Hepatocyte (in vitro differentiated cells): Measurements from ENCODE around the gene SUGP2. TPM values are rescaled to one million over a fixed set of nuclear protein-coding genes. Genes with fewer than 3 reads are reported as not detected.

Experiments used
- DNase-seq: peaks from one replicate; pipeline ENCODE4 v3.0.0-alpha.2; 2016; ENCODE audit warnings: low spot score
- H2AFZ ChIP-seq: fragments of 200-600 bp; sonication (generic); 2 replicates; pipeline ENCODE4 v1.6.0; 2016; ENCODE audit warnings: antibody characterized with exemption, mild to moderate bottlenecking
- H3K27ac ChIP-seq: fragments of 200-600 bp; sonication (generic); 2 replicates; pipeline ENCODE4 v1.5.1; 2016; ENCODE audit warnings: mild to moderate bottlenecking
- H3K27me3 ChIP-seq: fragments of 200-600 bp; sonication (generic); 2 replicates; pipeline ENCODE4 v1.6.1; 2016
- H3K36me3 ChIP-seq: fragments of 200-600 bp; sonication (generic); replicated peaks from 2 replicates; pipeline ENCODE4 v1.5.1; 2016; ENCODE audit warnings: low read depth; ENCODE audit not compliant: insufficient read depth
- H3K4me1 ChIP-seq: fragments of 200-600 bp; sonication (generic); 2 replicates; pipeline ENCODE4 v1.5.1; 2016; ENCODE audit warnings: mild to moderate bottlenecking, moderate library complexity; ENCODE audit not compliant: insufficient read depth
- H3K4me2 ChIP-seq: fragments of 200-600 bp; sonication (generic); 2 replicates; pipeline ENCODE4 v1.6.0; 2016
- H3K4me3 ChIP-seq: fragments of 200-600 bp; sonication (generic); 2 replicates; pipeline ENCODE4 v1.5.1; 2016; ENCODE audit warnings: mild to moderate bottlenecking
- H3K79me2 ChIP-seq: fragments of 200-600 bp; sonication (generic); 2 replicates; pipeline ENCODE4 v1.6.0; 2017; ENCODE audit warnings: mild to moderate bottlenecking
- H3K9me2 ChIP-seq: fragments of 200-600 bp; sonication (generic); replicated peaks from 2 replicates; pipeline ENCODE4 v1.6.0; 2017; ENCODE audit warnings: mild to moderate bottlenecking; ENCODE audit not compliant: insufficient read depth
- H3K9me3 ChIP-seq: fragments of 200-600 bp; sonication (generic); 2 replicates; pipeline ENCODE4 v1.5.1; 2016; ENCODE audit warnings: low read depth, mild to moderate bottlenecking
- H4K20me1 ChIP-seq: fragments of 200-600 bp; sonication (generic); 2 replicates; pipeline ENCODE4 v1.6.0; 2016; ENCODE audit warnings: mild to moderate bottlenecking; ENCODE audit not compliant: insufficient read depth, poor library complexity, severe bottlenecking
- CTCF ChIP-seq: fragments of 200-600 bp; sonication (generic); IDR thresholded peaks from 2 replicates; pipeline ENCODE4 v1.5.1; 2016; ENCODE audit warnings: antibody characterized with exemption, mild to moderate bottlenecking; ENCODE audit not compliant: poor library complexity
- EZH2 ChIP-seq: fragments of 200-600 bp; sonication (generic); IDR thresholded peaks from 2 replicates; pipeline ENCODE4 v1.6.1; 2016; ENCODE audit warnings: antibody characterized with exemption, mild to moderate bottlenecking, borderline replicate concordance
- EZH2phosphoT487 ChIP-seq: fragments of 200-600 bp; sonication (generic); IDR thresholded peaks from one replicate; pipeline ENCODE4 v1.6.1; 2018; ENCODE audit warnings: antibody characterized with exemption, mild to moderate bottlenecking, low read depth, moderate library complexity; ENCODE audit not compliant: unreplicated experiment, severe bottlenecking
- WGBS: methylation state at CpG from one replicate; pipeline ENCODE4 v1.1.6; 2016; ENCODE audit warnings: low lambda C conversion rate; ENCODE audit errors: missing lambda C conversion rate; 5-methylcytosine and 5-hydroxymethylcytosine counted together
- polyA plus RNA-seq: library from polyadenylated mRNA; unstranded; fragments of >200 nt; fragmentation: Nextera tagmentation; extraction: Ambion mirVana; gene quantifications from 2 replicates; pipeline ENCODE4 v1.2.1, GENCODE V29; 2016
- total RNA-seq: library from RNA; depleted of rRNA; stranded (reverse); fragments of >200 nt; gene quantifications from 2 replicates; pipeline ENCODE4 v1.2.3, GENCODE V29; 2014

Gene SUGP2
- total and polyA plus RNA-seq, 2 experiments from 2014 or later: 36.4 to 51.0 TPM

- peaks cover 2% of the 10 kb centered on the region for H3K4me1 ChIP-seq
- H3K27me3 ChIP-seq: no peaks in the 10 kb centered on the region
- H3K9me3 ChIP-seq: no peaks in the 10 kb centered on the region
- no peaks in the 10 kb centered on the region for H3K9me2 ChIP-seq
- H3K27ac ChIP-seq: peak overlapping the region; percentile 98
- 2% methylated on average over 23 of the region's 32 CpGs for WGBS
- peak overlapping the region; percentile 98 for H3K4me2 ChIP-seq
- peaks cover 78% of the 10 kb centered on the region for H3K79me2 ChIP-seq
- peak overlapping the region; percentile 96 for H2AFZ ChIP-seq
- TF ChIP-seq EZH2phosphoT487 (no peak), EZH2 (no peak), CTCF (no peak)
- no peaks in the 10 kb centered on the region for H3K36me3 ChIP-seq
- peak overlapping the region; percentile 86 for H3K4me3 ChIP-seq
- peaks cover 14% of the 10 kb centered on the region for H4K20me1 ChIP-seq
- DNase-seq: no peak
These were observed 216 bp downstream of the SUGP2 start for GRCh38 chr19:19033176-19033425.

- peaks cover 2% of the 10 kb centered on the region for H3K4me1 ChIP-seq
- no peaks in the 10 kb centered on the region for H3K9me3 ChIP-seq
- H3K4me2 ChIP-seq: peak overlapping the region; percentile 98
- peak overlapping the region; percentile 96 for H2AFZ ChIP-seq
- DNase-seq: peak; percentile 91
- peak overlapping the region; percentile 98 for H3K27ac ChIP-seq
- H3K4me3 ChIP-seq: peak overlapping the region; percentile 86
- no peaks in the 10 kb centered on the region for H3K27me3 ChIP-seq
- peaks cover 73% of the 10 kb centered on the region for H3K79me2 ChIP-seq
- H4K20me1 ChIP-seq: peaks cover 14% of the 10 kb centered on the region
- WGBS: 3% methylated on average over 27 of the region's 31 CpGs
- H3K9me2 ChIP-seq: no peaks in the 10 kb centered on the region
- no peaks in the 10 kb centered on the region for H3K36me3 ChIP-seq
- TF ChIP-seq CTCF: no peak
- TF ChIP-seq EZH2phosphoT487: no peak
- no peak for TF ChIP-seq EZH2
These were observed 719 bp downstream of the SUGP2 start for GRCh38 chr19:19032420-19033175.

- peaks cover 14% of the 10 kb centered on the region for H4K20me1 ChIP-seq
- peaks cover 2% of the 10 kb centered on the region for H3K4me1 ChIP-seq
- peak overlapping the region; percentile 98 for H3K4me2 ChIP-seq
These were observed 1.4 kb downstream of the SUGP2 start for GRCh38 chr19:19031891-19032290.

More at GRCh38 chr19:19031891-19032290, 1.4 kb downstream of the SUGP2 start:
- Histone ChIP-seq H3K9me2 (no peaks in the 10 kb centered on the region), H3K27ac (peak overlapping the region; percentile 98), H3K79me2 (peaks cover 71% of the 10 kb centered on the region), H3K27me3 (no peaks in the 10 kb centered on the region), H3K4me3 (no peak overlapping the region), H3K9me3 (no peaks in the 10 kb centered on the region), H2AFZ (no peak overlapping the region), H3K36me3 (no peaks in the 10 kb centered on the region)
- 89% methylated on average over 5 of the region's 5 CpGs for whole genome bisulfite sequencing
- no peak for DNase-seq
- no peak for TF ChIP-seq EZH2phosphoT487
- TF ChIP-seq EZH2: no peak
- no peak for TF ChIP-seq CTCF
